ENCODE measurements around the gene CRTC1.

Gene CRTC1

GRCh38 chr19:18772620-18773587 is 89.4 kb downstream of the CRTC1 start:
- DNase-seq = no peak

- DNase-seq = no peak
These were observed 90.2 kb downstream of the CRTC1 start for GRCh38 chr19:18773682-18774081.

GRCh38 chr19:18774107-18774506 is 90.6 kb downstream of the CRTC1 start:
- DNase-seq = no peak

- DNase-seq = no peak
These were observed 91.4 kb downstream of the CRTC1 start for GRCh38 chr19:18774782-18775444.

GRCh38 chr19:18775586-18776287 is 92.3 kb downstream of the CRTC1 start:
- peak; percentile 52 for DNase-seq

GRCh38 chr19:18776288-18776594 is 92.8 kb downstream of the CRTC1 start:
- peak; percentile 68 for DNase-seq

GRCh38 chr19:18776736-18777135 is 93.3 kb downstream of the CRTC1 start:
- peak; percentile 43 for DNase-seq

GRCh38 chr19:18777301-18778075 is 94.0 kb downstream of the CRTC1 start:
- DNase-seq = no peak

GRCh38 chr19:18778076-18778389 is 94.6 kb downstream of the CRTC1 start:
- DNase-seq = no peak

GRCh38 chr19:18778826-18779495 is 95.5 kb downstream of the CRTC1 start:
- DNase-seq = no peak

- no peak for DNase-seq
These were observed 96.6 kb downstream of the CRTC1 start for GRCh38 chr19:18780081-18780480.

GRCh38 chr19:18780631-18781030 is 97.2 kb downstream of the CRTC1 start:
- no peak for DNase-seq

GRCh38 chr19:18781047-18781600 is 97.6 kb downstream of the CRTC1 start:
- DNase-seq = no peak

- no peak for DNase-seq
These were observed 98.5 kb downstream of the CRTC1 start for GRCh38 chr19:18781885-18782527.

- no peak for DNase-seq
These were observed 99.2 kb downstream of the CRTC1 start for GRCh38 chr19:18782559-18783225.

- no peak for DNase-seq
These were observed 100.7 kb downstream of the CRTC1 start for GRCh38 chr19:18783958-18784785.

GRCh38 chr19:18784786-18785120 is 101.3 kb downstream of the CRTC1 start:
- DNase-seq = no peak

- peak; percentile 69 for DNase-seq
These were observed 102.0 kb downstream of the CRTC1 start for GRCh38 chr19:18785179-18786124.
